H1 (cell line): ENCODE measurements around the gene HECTD4. TPM values are rescaled to one million over a fixed set of nuclear protein-coding genes. Genes with fewer than 3 reads are reported as not detected.

Experiments used
- BRCA1 ChIP-seq: IDR thresholded peaks from 2 replicates; pipeline ENCODE4 v1.6.1; 2012; ENCODE audit warnings: low read depth, low read length, improper control_type of control experiment
- CBX8 ChIP-seq: fragments of 300-800, 300-1000 bp; sonication (generic); IDR thresholded peaks from 2 replicates; pipeline ENCODE4 v1.7.1; 2016; ENCODE audit warnings: low read depth, low read length, borderline replicate concordance
- KDM4A ChIP-seq: IDR thresholded peaks from one replicate; pipeline ENCODE4 v1.7.1; 2012; ENCODE audit warnings: low read depth, mild to moderate bottlenecking, moderate library complexity, low read length, inconsistent platforms; ENCODE audit not compliant: severe bottlenecking
- MAFK ChIP-seq: IDR thresholded peaks from 2 replicates; pipeline ENCODE4 v1.6.1; 2012; ENCODE audit warnings: low read depth, mild to moderate bottlenecking, improper control_type of control experiment, low read length
- SAP30 ChIP-seq: fragments of 300-600 bp; sonication (generic); IDR thresholded peaks from 2 replicates; pipeline ENCODE4 v1.7.1; 2012; ENCODE audit warnings: low read length, moderate library complexity, mild to moderate bottlenecking, inconsistent platforms; ENCODE audit not compliant: insufficient read depth, insufficient replicate concordance
- TCF12 ChIP-seq: IDR thresholded peaks from 2 replicates; pipeline ENCODE4 v1.6.1; 2011; ENCODE audit warnings: low read depth, mild to moderate bottlenecking, low read length
- ZNF274 ChIP-seq: IDR thresholded peaks from 2 replicates; pipeline ENCODE4 v1.7.0; 2012; ENCODE audit warnings: low read length, borderline replicate concordance; ENCODE audit errors: extremely low read depth
- polyA plus RNA-seq, 7 experiments: library from polyadenylated mRNA; depleted of rRNA in 3 of 7; stranded (reverse) in 5 of 7; unstranded in 2 of 7; fragments of >200 nt in 5 of 7; fragments of 200-250 nt in 2 of 7; gene quantifications; 1 replicate in 5 of 7; 2 replicates in 1 of 7; 4 replicates in 1 of 7; pipeline versions ENCODE4 v1.2.1 to v1.2.3, GENCODE V29; 2011 to 2013; ENCODE audit warnings: missing spikeins in 2 of 7, mixed read lengths in 2 of 7
- total RNA-seq: library from RNA; stranded (reverse); fragmentation: NEBNext Ultra II Directional; extraction: Animal tissue kit (Norgen Biotek cat#: 25700); gene quantifications from 2 replicates; pipeline ENCODE4 v1.2.1, GENCODE V29; 2021
- TF ChIP-seq, protein P1 (sequence below): fragments of 300-600 bp; sonication (generic); IDR thresholded peaks from 2 replicates; pipeline ENCODE4 v1.7.1; 2012; ENCODE audit warnings: low read length, moderate library complexity, mild to moderate bottlenecking, inconsistent platforms; ENCODE audit not compliant: insufficient replicate concordance

Gene HECTD4
- total and polyA plus RNA-seq, 2 of the 8 experiments (the other 6 are each of a cell fraction or from before 2014, with no cell fraction given), result 6.5 to 33.7 TPM

DNA sequence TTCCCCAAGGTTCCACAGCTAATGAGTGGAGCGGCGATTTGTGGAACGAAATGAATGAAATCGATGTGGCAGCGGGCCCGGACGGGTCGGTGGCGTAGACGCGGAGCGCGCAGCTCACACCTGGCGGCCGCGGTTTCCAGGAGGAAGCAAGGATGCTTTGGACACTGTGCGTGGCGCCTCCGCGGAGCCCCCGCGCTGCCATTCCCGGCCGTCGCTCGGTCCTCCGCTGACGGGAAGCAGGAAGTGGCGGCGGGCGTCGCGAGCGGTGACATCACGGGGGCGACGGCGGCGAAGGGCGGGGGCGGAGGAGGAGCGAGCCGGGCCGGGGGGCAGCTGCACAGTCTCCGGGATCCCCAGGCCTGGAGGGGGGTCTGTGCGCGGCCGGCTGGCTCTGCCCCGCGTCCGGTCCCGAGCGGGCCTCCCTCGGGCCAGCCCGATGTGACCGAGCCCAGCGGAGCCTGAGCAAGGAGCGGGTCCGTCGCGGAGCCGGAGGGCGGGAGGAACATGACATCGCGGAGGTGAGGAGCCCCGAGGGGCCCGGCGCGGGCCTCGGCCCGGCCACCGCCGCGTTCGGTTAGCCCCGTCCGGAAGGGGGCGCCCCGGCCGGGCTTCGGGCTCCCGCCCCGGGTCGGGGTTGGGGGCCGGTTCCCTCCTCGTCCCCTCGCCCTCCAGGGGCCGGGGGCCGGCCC, 36.5 kb upstream of the HECTD4 start, which contains the start of gene PTPN11 (continued):
- no peak for TF ChIP-seq CBX8
- no peak for TF ChIP-seq SAP30
- TF ChIP-seq, protein P1, sequence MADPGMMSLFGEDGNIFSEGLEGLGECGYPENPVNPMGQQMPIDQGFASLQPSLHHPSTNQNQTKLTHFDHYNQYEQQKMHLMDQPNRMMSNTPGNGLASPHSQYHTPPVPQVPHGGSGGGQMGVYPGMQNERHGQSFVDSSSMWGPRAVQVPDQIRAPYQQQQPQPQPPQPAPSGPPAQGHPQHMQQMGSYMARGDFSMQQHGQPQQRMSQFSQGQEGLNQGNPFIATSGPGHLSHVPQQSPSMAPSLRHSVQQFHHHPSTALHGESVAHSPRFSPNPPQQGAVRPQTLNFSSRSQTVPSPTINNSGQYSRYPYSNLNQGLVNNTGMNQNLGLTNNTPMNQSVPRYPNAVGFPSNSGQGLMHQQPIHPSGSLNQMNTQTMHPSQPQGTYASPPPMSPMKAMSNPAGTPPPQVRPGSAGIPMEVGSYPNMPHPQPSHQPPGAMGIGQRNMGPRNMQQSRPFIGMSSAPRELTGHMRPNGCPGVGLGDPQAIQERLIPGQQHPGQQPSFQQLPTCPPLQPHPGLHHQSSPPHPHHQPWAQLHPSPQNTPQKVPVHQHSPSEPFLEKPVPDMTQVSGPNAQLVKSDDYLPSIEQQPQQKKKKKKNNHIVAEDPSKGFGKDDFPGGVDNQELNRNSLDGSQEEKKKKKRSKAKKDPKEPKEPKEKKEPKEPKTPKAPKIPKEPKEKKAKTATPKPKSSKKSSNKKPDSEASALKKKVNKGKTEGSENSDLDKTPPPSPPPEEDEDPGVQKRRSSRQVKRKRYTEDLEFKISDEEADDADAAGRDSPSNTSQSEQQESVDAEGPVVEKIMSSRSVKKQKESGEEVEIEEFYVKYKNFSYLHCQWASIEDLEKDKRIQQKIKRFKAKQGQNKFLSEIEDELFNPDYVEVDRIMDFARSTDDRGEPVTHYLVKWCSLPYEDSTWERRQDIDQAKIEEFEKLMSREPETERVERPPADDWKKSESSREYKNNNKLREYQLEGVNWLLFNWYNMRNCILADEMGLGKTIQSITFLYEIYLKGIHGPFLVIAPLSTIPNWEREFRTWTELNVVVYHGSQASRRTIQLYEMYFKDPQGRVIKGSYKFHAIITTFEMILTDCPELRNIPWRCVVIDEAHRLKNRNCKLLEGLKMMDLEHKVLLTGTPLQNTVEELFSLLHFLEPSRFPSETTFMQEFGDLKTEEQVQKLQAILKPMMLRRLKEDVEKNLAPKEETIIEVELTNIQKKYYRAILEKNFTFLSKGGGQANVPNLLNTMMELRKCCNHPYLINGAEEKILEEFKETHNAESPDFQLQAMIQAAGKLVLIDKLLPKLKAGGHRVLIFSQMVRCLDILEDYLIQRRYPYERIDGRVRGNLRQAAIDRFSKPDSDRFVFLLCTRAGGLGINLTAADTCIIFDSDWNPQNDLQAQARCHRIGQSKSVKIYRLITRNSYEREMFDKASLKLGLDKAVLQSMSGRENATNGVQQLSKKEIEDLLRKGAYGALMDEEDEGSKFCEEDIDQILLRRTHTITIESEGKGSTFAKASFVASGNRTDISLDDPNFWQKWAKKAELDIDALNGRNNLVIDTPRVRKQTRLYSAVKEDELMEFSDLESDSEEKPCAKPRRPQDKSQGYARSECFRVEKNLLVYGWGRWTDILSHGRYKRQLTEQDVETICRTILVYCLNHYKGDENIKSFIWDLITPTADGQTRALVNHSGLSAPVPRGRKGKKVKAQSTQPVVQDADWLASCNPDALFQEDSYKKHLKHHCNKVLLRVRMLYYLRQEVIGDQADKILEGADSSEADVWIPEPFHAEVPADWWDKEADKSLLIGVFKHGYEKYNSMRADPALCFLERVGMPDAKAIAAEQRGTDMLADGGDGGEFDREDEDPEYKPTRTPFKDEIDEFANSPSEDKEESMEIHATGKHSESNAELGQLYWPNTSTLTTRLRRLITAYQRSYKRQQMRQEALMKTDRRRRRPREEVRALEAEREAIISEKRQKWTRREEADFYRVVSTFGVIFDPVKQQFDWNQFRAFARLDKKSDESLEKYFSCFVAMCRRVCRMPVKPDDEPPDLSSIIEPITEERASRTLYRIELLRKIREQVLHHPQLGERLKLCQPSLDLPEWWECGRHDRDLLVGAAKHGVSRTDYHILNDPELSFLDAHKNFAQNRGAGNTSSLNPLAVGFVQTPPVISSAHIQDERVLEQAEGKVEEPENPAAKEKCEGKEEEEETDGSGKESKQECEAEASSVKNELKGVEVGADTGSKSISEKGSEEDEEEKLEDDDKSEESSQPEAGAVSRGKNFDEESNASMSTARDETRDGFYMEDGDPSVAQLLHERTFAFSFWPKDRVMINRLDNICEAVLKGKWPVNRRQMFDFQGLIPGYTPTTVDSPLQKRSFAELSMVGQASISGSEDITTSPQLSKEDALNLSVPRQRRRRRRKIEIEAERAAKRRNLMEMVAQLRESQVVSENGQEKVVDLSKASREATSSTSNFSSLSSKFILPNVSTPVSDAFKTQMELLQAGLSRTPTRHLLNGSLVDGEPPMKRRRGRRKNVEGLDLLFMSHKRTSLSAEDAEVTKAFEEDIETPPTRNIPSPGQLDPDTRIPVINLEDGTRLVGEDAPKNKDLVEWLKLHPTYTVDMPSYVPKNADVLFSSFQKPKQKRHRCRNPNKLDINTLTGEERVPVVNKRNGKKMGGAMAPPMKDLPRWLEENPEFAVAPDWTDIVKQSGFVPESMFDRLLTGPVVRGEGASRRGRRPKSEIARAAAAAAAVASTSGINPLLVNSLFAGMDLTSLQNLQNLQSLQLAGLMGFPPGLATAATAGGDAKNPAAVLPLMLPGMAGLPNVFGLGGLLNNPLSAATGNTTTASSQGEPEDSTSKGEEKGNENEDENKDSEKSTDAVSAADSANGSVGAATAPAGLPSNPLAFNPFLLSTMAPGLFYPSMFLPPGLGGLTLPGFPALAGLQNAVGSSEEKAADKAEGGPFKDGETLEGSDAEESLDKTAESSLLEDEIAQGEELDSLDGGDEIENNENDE, result no peak
- no peak for TF ChIP-seq BRCA1
- TF ChIP-seq MAFK, result no peak
- TF ChIP-seq TCF12, result no peak
- TF ChIP-seq KDM4A, result peak; percentile 98
- no peak for TF ChIP-seq ZNF274
